HG03442 (cell line): ENCODE results near the gene FBXL3.

Experiments used
- ATAC-seq: cut with Tn5 transposase; IDR thresholded peaks from one replicate; pipeline ENCODE4 v1.9.1; 2021; ENCODE audit warnings: mild to moderate bottlenecking, moderate library complexity; ENCODE audit not compliant: unreplicated experiment

Gene FBXL3, protein sequence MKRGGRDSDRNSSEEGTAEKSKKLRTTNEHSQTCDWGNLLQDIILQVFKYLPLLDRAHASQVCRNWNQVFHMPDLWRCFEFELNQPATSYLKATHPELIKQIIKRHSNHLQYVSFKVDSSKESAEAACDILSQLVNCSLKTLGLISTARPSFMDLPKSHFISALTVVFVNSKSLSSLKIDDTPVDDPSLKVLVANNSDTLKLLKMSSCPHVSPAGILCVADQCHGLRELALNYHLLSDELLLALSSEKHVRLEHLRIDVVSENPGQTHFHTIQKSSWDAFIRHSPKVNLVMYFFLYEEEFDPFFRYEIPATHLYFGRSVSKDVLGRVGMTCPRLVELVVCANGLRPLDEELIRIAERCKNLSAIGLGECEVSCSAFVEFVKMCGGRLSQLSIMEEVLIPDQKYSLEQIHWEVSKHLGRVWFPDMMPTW

GRCh38 chr13:77026861-77027621 is at the start of gene FBXL3:
Gene FBXL3, minus strand, starts transcription at chr13:77027159. Its CDS starts 5,299 bp downstream, at chr13:77021860.
- ATAC-seq = peak; percentile 44

DNA sequence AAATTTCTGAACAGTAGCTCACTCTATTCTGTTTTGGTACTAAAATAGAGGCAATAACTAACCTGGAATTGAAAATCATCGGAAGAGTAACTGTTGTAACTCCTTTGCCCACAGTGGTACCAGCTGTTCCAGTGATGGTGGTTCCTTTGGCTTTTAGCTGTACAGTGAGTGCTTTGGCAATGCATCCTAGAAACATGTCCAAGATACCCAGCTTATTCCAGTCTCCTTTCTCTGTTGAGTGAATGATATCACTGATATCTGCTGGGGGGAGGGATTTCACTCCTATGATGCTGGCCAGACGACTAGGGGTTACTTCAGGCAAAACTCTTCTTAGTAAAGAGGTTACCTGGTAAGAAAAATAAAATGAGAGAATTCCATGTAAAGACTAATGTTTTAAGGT is 40.6 kb upstream of the FBXL3 start:
- no peak for ATAC-seq

DNA sequence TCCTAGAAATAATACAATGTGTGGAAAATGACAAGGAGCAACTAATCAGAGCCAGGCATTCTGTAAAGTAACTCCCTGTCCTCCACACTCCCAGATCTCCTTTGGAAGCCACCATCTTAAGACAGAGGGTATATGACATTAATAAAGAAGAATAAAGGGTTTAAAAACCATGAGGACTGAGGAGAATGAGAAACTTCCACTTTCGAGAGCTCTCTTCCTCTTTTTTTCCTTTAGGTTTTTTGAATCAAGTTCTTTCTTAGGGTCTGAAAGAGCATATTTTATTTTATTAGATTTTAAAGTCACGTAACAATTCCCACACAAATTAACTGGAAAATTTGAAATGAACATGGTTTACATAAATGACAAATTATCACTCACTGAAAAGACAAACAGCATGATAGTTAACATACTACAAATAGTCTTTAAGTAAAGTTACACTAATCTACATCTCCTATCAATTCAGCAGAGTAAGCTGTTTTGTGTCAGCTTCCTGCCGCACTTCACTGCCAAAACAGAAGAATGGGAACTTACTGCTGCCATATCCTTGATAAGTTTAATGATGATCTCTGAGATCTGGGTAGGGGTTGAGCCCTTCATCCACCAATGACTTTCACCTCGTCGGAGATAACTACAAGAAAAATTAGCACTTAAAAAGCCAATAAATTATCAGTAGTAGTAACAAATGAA is 38.6 kb upstream of the FBXL3 start:
- no peak for ATAC-seq

DNA sequence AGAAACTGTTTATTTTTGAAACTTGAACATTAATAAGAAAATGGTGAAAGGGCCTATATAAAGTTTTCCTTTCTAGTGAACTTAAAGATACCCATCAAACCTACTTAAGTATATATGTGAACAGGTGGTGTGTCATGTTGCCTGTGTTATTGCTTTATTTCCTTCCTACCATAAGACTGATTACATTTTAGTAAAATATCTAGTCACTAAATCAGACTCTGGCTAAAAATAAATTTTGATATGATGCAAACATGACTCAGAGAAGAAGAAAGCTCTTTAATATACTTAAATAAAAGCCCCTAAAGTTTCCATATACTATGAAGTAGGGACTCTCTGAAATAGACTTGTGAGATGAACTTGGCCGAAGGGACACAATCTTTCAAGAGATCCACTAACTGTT is 35.1 kb upstream of the FBXL3 start:
- no peak for ATAC-seq

DNA sequence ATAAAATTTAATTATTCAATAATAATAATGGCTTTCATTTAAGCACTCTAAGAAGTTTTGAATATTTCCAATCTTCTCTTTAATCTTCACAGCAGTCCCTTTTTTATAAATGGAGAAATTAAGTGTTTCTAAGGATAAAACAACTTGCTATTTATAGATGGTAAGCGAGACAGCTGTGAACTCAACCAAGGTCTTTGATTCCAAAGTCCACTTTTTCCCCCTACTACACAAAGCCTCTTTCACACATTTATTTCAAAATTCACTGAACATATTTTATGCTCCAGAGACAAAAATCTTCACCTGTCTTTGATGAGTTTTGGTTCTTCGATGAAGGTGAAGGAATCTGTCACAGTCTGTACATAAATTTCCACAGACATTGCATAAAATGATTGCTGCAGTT is 34.4 kb upstream of the FBXL3 start:
- no peak for ATAC-seq

- ATAC-seq = no peak
Observed at GRCh38 chr13:77056886-77057285, 29.9 kb upstream of the FBXL3 start.

GRCh38 chr13:77056382-77056781 is 29.4 kb upstream of the FBXL3 start:
- ATAC-seq = no peak

GRCh38 chr13:77055158-77055557 is 28.2 kb upstream of the FBXL3 start:
- ATAC-seq = no peak

DNA sequence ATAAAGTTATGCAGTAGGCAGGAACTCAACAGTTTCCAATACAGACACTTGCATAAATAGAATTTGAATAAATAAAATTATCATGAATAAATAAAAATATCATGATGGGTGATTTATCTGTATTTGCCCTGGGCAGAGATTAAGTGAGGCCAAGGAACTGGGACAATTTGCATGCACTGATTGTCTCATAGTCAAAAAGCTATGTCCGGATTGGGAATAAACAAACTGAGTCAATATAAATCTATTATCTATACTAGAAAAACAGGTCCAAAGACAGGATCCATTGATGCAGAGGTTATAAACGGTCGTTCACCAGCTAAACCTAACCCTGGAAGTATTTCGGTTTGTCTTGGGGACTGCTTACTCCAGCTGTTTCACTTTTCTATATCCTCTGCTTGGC is 26.2 kb upstream of the FBXL3 start:
- no peak for ATAC-seq

DNA sequence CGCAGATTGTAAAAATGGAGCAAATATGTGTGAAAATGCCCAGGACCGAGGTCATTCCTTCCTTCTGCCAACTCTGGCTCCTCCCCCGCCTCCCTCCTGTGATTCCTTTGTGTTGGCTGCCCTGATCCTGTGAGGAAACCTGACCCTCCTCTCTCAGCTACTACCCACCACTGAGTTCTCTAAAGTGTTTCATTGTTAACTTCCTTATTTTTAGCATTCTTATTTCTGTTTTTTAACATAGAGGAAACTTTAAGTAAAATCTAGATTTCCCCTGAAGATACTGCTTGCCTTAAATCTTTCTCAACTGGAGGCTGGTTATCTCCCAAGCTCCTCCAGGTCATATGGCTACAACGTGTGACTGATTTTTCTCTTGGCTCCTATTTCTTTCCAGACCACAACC is 21.7 kb upstream of the FBXL3 start:
- no peak for ATAC-seq

- no peak for ATAC-seq
Observed at GRCh38 chr13:77047649-77048343, 20.8 kb upstream of the FBXL3 start.

GRCh38 chr13:77042566-77043177 is 15.7 kb upstream of the FBXL3 start:
- no peak for ATAC-seq

- no peak for ATAC-seq
Observed at GRCh38 chr13:77040835-77041234, 13.9 kb upstream of the FBXL3 start.

DNA sequence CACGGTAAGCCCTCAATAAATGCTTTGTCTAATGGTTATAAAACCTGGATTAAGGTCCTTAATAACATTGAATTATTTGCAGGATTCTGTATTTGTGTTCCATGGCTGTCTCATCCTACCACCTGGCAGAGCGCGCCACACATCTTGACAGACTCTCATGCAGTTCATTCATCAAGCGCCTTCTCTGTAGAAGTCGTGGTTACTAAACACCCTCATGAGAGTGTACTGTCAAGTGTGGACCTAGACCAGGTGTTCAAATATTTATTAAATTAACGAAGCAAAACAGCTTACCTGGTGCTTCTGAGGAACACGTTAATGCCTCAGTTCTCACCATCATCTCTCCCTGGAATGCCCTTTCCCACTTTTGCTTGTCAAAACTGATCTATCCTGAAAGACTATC is 13.1 kb upstream of the FBXL3 start:
- no peak for ATAC-seq

DNA sequence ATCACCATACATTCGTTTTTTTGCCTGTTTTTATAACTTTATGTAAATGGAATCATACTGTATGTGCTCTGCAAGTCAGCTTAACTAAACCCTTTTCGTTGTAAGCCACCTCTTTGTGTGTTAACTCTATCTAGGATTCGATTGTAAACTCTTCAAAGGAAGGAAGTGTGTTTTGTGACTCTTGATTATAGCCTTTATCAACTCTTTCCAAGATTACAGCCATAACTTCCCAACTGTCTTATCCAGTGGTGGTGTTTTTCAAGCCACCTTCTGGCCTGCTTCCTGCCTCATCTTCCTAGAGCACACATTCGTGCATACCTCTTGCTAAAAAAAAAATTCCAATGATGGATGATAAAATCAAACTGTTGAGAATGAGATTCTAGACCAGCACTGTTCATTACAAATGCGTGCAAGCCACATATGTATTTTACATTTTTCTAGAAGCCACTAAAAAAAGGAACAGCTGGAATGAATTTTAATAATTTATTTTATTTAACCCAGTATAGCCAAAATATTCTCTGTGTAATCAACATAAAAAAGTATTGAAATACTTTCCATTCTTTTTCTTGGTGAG is 12.0 kb upstream of the FBXL3 start:
- no peak for ATAC-seq

GRCh38 chr13:77036279-77036678 is 9.3 kb upstream of the FBXL3 start:
- no peak for ATAC-seq

DNA sequence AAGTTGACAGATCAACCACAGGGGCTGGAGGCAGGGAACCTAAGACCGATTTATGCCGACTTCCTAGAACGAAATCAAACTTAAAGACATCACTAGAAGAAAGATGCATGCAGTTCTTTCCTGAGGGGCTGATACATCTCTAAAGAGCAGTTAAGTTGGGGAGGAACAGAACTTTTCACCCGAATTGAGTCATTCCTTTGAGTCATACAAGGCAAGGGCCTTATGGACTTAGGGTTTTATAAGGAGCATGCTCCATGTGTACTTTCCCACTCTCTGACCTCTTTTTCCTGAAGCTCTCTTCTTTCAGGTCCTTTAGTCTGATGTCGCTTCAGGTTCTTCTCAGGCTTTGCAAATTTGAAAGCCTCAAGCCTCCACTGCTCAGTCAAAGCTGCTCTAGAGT is 7.9 kb upstream of the FBXL3 start:
- ATAC-seq = no peak

DNA sequence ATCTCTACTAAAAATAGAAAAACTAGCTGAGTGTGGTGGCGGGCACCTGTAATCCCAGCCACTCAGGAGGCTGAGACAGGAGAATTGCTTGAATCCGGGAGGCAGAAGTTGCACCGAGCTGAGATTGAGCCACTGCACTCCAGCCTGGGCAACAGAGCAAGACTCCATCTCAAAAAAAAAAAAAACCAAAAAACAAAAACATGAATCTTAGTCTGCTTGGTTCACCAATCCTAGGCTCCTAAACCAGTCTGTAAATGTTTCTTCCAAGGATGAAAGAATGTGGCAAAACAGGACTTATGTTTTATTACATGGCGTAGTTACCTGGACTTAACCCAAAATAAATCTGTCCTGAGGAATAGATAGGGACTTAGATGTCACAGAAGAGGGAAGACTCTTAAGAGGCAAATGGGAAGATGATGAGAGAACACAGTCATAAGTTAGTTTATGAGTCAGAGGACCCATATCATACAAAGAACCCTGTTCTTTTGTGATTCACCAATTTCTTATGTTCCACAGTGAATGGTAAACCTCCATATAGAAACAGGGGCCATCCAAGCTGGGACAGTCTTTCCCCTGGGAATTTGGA is 6.9 kb upstream of the FBXL3 start:
- ATAC-seq = no peak

GRCh38 chr13:77031656-77032243 is 4.8 kb upstream of the FBXL3 start:
- no peak for ATAC-seq

GRCh38 chr13:77029436-77029835 is 2.5 kb upstream of the FBXL3 start:
- ATAC-seq = no peak
